ENCODE measurements around the gene FILIP1. TPM values are rescaled to one million over a fixed set of nuclear protein-coding genes. Genes with fewer than 3 reads are reported as not detected.

FILIP1 gene
- total and polyA plus RNA-seq, 9 donors, result 1.1 to 7.1 (median 2.7) TPM

DNA sequence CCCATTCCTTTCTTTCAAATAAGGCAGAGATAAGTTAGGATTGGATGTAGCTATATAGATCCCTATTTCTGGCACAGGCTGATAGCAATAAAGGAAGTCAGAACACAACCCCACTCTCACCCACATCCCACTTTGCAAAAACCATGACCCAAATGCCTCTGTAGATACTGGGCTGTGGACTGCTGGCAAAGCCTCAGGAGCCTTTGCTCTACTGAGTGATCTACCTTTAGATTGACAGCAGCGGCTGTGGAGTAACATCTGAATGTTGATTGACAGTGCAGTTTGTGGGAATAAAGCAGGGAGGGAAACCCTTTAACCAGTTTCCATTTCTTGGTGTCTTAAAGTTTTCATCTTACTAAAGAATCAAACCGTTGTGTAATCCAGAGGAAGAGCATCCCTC lies 202.3 kb downstream of the FILIP1 start:
- Histone ChIP-seq H3K36me3 (no peaks in the 10 kb centered on the region), H3K4me1 (ENCODE audit: insufficient read depth) (peaks cover 3% of the 10 kb centered on the region), H3K9me3 (no peaks in the 10 kb centered on the region), H3K4me3 (no peak overlapping the region), H3K27ac (no peak overlapping the region), H3K27me3 (no peaks in the 10 kb centered on the region)
- no peak for DNase-seq
- WGBS, 3 donors, result 48 to 69% (median 61%) methylated on average over 2 of the region's 2 CpGs
- no peak for TF ChIP-seq POLR2A (IDR thresholded peaks at IDR 0.05)
- TF ChIP-seq EP300 (IDR thresholded peaks at IDR 0.05), result no peak
- intact Hi-C loops (cut with DNase I), result loop anchor here in 1 of 4 donors (10.0 kb wide), 1 partner anchor 233 kb away; no protein-coding TSS in a partner anchor

DNA sequence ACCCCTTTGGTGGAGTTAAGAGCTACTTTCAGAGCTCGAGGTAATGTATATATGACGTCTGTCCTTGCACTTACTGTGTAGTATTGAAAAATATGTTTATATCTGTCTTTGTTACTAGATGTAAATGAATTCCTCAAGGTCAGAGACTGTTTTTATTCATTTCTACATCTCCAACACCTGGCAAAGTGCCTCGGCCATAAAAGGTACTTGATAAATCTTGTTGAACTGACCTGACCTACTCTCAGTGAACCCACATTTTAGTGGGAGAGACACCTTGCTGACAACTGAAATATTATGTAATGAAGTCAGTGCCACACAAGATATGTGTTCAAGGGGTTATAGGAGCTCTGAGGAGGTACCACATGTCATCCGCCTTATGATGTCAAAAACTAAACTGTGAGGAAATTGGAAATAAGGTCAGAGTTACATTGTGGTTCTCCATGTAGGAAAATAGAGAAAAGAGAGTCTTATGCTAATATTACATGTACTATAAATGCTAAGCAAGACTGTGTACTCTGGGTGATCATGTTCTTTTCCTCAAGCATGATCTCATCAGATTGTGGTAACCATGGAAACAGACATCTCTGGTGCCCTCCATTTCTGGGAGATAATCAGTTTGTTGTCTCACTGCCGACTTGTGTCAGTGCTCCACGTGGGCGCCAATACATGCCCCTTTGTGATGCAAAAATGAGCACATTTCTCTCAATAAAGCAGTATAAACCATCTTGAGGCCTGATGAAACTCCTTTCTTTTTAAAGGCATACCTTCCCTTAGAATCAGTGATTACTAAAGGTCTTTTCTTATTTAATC lies 203.3 kb downstream of the FILIP1 start:
- Histone ChIP-seq H3K9me3 (no peaks in the 10 kb centered on the region), H3K36me3 (no peaks in the 10 kb centered on the region), H3K27ac (no peak overlapping the region), H3K4me1 (ENCODE audit: insufficient read depth) (peaks cover 6% of the 10 kb centered on the region), H3K27me3 (no peaks in the 10 kb centered on the region), H3K4me3 (no peak overlapping the region)
- DNase-seq, result no peak
- intact Hi-C loops (cut with DNase I), result loop anchor here in 1 of 4 donors (10.0 kb wide), 1 partner anchor 234 kb away; no protein-coding TSS in a partner anchor
- 67 to 71% (median 68%) methylated on average over 7 of the region's 7 CpGs for WGBS, 3 donors
- no peak for TF ChIP-seq EP300 (IDR thresholded peaks at IDR 0.05)
- TF ChIP-seq POLR2A (IDR thresholded peaks at IDR 0.05), result no peak
- TF ChIP-seq, protein P1, sequence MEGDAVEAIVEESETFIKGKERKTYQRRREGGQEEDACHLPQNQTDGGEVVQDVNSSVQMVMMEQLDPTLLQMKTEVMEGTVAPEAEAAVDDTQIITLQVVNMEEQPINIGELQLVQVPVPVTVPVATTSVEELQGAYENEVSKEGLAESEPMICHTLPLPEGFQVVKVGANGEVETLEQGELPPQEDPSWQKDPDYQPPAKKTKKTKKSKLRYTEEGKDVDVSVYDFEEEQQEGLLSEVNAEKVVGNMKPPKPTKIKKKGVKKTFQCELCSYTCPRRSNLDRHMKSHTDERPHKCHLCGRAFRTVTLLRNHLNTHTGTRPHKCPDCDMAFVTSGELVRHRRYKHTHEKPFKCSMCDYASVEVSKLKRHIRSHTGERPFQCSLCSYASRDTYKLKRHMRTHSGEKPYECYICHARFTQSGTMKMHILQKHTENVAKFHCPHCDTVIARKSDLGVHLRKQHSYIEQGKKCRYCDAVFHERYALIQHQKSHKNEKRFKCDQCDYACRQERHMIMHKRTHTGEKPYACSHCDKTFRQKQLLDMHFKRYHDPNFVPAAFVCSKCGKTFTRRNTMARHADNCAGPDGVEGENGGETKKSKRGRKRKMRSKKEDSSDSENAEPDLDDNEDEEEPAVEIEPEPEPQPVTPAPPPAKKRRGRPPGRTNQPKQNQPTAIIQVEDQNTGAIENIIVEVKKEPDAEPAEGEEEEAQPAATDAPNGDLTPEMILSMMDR (IDR thresholded peaks at IDR 0.05), result no peak

DNA sequence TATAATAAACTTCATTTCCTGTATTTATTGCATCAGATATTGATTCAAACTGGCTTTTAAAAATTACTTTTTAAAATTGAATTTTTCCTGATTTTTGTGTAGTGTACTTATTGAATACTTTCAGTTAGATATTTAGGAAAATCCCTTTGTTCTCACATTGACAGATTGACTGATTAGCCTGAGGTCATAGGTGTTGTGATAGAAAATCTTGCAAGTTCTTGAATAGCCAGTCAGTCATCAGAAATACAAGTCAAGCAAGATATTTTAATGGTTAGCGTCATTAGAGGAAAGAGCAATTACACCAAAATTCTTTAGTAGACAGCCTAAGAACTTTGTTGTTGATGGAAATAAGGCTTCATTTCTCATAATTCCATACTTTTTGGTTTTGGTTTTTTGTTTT lies 205.6 kb downstream of the FILIP1 start:
- intact Hi-C loops (cut with DNase I), result no loop called here
- DNase-seq, result no peak
- WGBS, 3 donors, result 96 to 100% (median 96%) methylated on average over 1 of the region's 1 CpG
- no peak overlapping the region for H3K4me3 ChIP-seq
- no peaks in the 10 kb centered on the region for H3K36me3 ChIP-seq
- no peaks in the 10 kb centered on the region for H3K27me3 ChIP-seq
- peaks cover 6% of the 10 kb centered on the region for H3K4me1 ChIP-seq (ENCODE audit: insufficient read depth)
- TF ChIP-seq EP300 (IDR thresholded peaks at IDR 0.05) (no peak), POLR2A (IDR thresholded peaks at IDR 0.05) (no peak)
- TF ChIP-seq, protein P1 (IDR thresholded peaks at IDR 0.05), result no peak
- H3K9me3 ChIP-seq, result no peaks in the 10 kb centered on the region
- H3K27ac ChIP-seq, result no peak overlapping the region

DNA sequence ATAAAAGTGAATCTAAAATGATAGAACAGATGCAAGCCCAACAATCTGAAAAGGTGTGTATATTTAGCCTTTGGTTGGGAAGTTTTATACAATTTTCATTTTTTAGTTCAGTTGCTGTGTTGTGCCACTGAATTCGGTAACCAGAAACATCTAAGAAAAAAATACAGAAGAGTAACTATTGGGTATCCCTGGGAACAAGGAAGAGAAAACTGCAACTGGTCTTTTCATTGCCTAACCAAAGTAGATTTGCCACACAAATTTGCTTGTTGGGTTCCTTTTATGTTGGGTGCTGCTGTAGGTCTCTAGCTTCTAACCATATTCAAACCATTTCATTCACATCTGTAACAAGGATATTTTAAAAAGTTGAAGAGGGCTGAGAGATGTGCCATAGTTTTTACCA lies 206.2 kb downstream of the FILIP1 start:
- Histone ChIP-seq H3K4me3 (no peak overlapping the region), H3K36me3 (no peaks in the 10 kb centered on the region), H3K9me3 (no peaks in the 10 kb centered on the region), H3K27ac (no peak overlapping the region), H3K27me3 (no peaks in the 10 kb centered on the region), H3K4me1 (ENCODE audit: insufficient read depth) (peaks cover 7% of the 10 kb centered on the region)
- intact Hi-C loops (cut with DNase I), result no loop called here
- TF ChIP-seq EP300 (IDR thresholded peaks at IDR 0.05) (no peak), POLR2A (IDR thresholded peaks at IDR 0.05) (no peak)
- TF ChIP-seq, protein P1 (IDR thresholded peaks at IDR 0.05), result no peak
- 89 to 92% (median 92%) methylated on average over 1 of the region's 1 CpG for WGBS, 3 donors
- DNase-seq, result no peak

DNA sequence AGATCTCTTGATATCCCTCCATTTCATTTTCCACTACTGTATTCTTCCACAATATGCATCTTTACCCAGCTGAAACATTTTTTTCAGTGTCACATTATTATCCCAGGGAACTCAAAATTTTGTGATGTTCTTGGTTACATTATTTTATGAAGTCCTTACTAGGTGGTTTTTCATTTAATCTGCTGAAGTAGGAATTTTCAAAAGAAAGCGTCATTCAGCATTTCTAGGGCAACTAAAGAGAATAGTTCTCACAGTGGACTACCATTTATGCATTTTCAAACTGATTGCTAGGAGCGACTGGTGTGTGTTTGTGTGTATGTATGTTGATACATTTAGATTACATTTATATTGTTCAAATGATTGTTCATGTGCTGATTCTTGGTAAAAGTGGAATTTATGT lies 206.6 kb downstream of the FILIP1 start:
- intact Hi-C loops (cut with DNase I), result no loop called here
- 89 to 93% (median 92%) methylated on average over 2 of the region's 2 CpGs for WGBS, 3 donors
- TF ChIP-seq EP300 (IDR thresholded peaks at IDR 0.05) (no peak), POLR2A (IDR thresholded peaks at IDR 0.05) (no peak)
- TF ChIP-seq, protein P1 (IDR thresholded peaks at IDR 0.05), result no peak

More for the DNA sequence above, 206.6 kb downstream of the FILIP1 start:
- no peaks in the 10 kb centered on the region for H3K27me3 ChIP-seq
- no peak for DNase-seq
- H3K4me3 ChIP-seq, result no peak overlapping the region
- H3K9me3 ChIP-seq, result no peaks in the 10 kb centered on the region
- H3K27ac ChIP-seq, result no peak overlapping the region
- peaks cover 9% of the 10 kb centered on the region for H3K4me1 ChIP-seq (ENCODE audit: insufficient read depth)
- H3K36me3 ChIP-seq, result no peaks in the 10 kb centered on the region

Data from ovary (tissue), 9 donors.